ENCODE results near the gene ARL16. TPM values are rescaled to one million over a fixed set of nuclear protein-coding genes. Genes with fewer than 3 reads are reported as not detected.

ARL16 gene
- total RNA-seq, 1 experiment from 2014 or later: 22.4 TPM

DNA sequence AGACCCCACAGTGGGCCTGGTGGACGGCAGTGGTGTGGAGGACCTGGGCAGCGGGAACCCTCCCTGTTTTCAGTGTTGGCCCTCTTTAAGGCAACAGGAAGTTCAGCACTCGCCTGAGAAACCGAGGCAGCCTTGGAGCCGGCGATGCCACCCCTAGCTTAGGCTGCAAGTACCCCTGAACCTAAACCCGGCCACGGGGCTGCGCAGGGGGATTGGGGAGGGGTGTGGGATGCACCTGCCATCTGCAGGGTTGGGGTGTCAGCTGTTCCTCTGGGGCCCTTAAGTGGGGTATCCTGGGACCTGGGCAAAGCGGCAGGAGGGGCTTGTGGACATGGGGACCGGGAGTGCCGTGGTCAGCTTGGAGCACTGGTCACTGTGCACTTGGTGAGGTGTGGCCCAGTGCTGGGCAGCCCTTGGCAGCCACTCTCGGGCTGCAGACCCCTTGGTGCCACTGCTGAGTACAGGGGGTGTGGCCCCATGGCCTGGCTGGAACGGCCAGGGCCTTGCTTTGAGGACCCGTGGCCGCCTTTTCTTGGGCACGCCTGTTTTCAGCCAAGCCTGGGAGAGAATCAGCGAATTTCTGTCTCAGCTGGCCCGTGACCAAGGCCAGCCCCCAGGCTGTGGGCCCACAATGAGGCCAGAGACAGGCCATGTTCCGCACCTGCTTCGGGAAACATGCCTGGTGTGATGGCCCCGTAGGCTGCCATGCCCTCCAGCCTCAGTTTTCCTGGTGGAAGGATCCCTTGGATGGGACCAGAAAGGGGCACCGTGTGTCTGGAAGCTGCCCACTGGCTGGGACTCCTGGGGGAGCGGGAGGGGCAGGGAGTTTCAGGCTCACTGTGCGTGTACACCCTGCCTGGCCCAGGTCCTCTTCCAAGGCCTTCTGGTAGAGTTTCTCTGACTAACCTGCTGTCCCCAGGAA lies 24.4 kb upstream of the ARL16 start:
- Histone ChIP-seq H3K4me2 (ENCODE audit: low read depth, low read length, poor library complexity, severe bottlenecking) (no peak overlapping the region), H3K27ac (ENCODE audit: low read length) (no peak overlapping the region), H3K36me3 (ENCODE audit: insufficient read depth, low read length) (peaks cover 25% of the 10 kb centered on the region), H3K79me2 (ENCODE audit: low read length) (peaks cover 33% of the 10 kb centered on the region), H3K4me3 (ENCODE audit: low read length) (no peak overlapping the region), H3K9me2 (replicated peaks; ENCODE audit: insufficient read depth, low read length) (no peaks in the 10 kb centered on the region), H3K27me3 (ENCODE audit: low read length) (no peaks in the 10 kb centered on the region), H3K4me1 (ENCODE audit: low read length) (peaks cover 27% of the 10 kb centered on the region), H2AFZ (ENCODE audit: low read length) (no peak overlapping the region), H4K20me1 (ENCODE audit: insufficient read depth, low read depth, low read length) (peaks cover 11% of the 10 kb centered on the region; the same call in 1 of the 2 replicates), H3K9me3 (ENCODE audit: low read length) (no peaks in the 10 kb centered on the region), H3K9ac (ENCODE audit: low read length) (no peak overlapping the region)
- DNase-seq: no peak

DNA sequence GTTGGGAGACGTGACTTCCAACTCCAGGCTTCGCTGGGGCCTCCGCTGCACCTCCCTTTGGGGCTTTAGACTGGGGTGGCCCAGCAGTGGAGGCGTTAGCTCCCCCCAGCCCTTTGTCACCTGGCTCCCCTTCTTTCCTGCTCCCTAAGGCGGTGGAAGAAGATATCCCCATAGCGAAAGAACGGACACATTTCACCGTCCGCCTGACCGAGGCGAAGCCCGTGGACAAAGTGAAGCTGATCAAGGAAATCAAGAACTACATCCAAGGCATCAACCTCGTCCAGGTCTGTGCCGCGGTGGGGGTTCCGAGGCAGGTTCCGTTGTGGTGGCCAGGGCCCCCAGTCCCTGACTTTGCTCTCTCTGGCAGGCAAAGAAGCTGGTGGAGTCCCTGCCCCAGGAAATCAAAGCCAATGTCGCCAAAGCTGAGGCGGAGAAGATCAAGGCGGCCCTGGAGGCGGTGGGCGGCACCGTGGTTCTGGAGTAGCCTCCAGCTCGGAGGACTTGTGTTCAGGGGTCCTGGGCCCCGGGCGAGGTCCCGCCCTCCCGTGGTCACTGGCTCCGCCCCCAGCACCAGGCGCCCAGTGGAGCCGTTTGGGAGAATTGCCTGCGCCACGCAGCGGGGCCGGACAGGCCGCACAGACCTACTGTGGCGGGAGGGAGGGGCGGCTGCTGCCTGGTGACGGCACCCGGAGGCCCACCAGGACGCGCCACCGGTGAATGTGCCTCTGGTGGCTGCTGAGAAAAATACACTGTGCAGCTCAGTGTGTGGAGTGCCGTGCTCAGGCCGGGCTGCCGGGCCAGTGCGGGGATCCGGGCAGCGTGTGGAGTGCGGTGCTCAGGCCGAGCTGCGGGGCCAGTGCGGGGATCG lies 23.4 kb upstream of the ARL16 start:
- Histone ChIP-seq H3K4me2 (ENCODE audit: low read depth, low read length, poor library complexity, severe bottlenecking) (no peak overlapping the region), H3K27ac (ENCODE audit: low read length) (no peak overlapping the region), H3K9me2 (replicated peaks; ENCODE audit: insufficient read depth, low read length) (no peaks in the 10 kb centered on the region), H3K27me3 (ENCODE audit: low read length) (no peaks in the 10 kb centered on the region), H3K79me2 (ENCODE audit: low read length) (peaks cover 35% of the 10 kb centered on the region), H4K20me1 (ENCODE audit: insufficient read depth, low read depth, low read length) (peaks cover 18% of the 10 kb centered on the region), H3K9ac (ENCODE audit: low read length) (no peak overlapping the region), H3K4me1 (ENCODE audit: low read length) (peaks cover 24% of the 10 kb centered on the region), H3K36me3 (ENCODE audit: insufficient read depth, low read length) (peaks cover 25% of the 10 kb centered on the region), H3K4me3 (ENCODE audit: low read length) (no peak overlapping the region), H3K9me3 (ENCODE audit: low read length) (no peaks in the 10 kb centered on the region), H2AFZ (ENCODE audit: low read length) (no peak overlapping the region)
- DNase-seq: no peak

DNA sequence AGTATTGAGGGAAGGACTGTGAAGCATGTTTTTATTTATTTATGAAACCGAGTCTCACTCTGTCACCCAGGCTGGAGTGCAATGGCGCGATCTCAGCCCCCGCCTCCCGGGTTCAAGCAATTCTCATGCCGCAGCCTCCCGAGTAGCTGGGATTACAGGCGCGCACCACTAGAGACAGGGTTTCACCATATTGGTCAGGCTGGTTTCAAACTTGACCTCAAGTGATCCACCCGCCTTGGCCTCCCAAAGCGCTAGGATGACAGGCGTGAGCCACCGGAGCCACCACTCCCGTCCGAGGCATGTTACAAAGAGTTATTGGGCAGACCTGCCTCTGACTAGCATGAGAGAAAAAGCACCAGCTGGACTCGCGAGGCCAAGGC lies 22.6 kb upstream of the ARL16 start:
- no peak overlapping the region for H3K27ac ChIP-seq (ENCODE audit: low read length)
- H3K27me3 ChIP-seq (ENCODE audit: low read length): no peaks in the 10 kb centered on the region
- H3K9me2 ChIP-seq (replicated peaks; ENCODE audit: insufficient read depth, low read length): no peaks in the 10 kb centered on the region
- H3K36me3 ChIP-seq (ENCODE audit: insufficient read depth, low read length): peaks cover 25% of the 10 kb centered on the region
- DNase-seq: no peak
- H3K4me1 ChIP-seq (ENCODE audit: low read length): peaks cover 24% of the 10 kb centered on the region
- H4K20me1 ChIP-seq (ENCODE audit: insufficient read depth, low read depth, low read length): peaks cover 26% of the 10 kb centered on the region
- H3K9me3 ChIP-seq (ENCODE audit: low read length): no peaks in the 10 kb centered on the region
- no peak overlapping the region for H3K9ac ChIP-seq (ENCODE audit: low read length)
- H2AFZ ChIP-seq (ENCODE audit: low read length): no peak overlapping the region
- no peak overlapping the region for H3K4me3 ChIP-seq (ENCODE audit: low read length)
- peaks cover 43% of the 10 kb centered on the region for H3K79me2 ChIP-seq (ENCODE audit: low read length)
- H3K4me2 ChIP-seq (ENCODE audit: low read depth, low read length, poor library complexity, severe bottlenecking): no peak overlapping the region

DNA sequence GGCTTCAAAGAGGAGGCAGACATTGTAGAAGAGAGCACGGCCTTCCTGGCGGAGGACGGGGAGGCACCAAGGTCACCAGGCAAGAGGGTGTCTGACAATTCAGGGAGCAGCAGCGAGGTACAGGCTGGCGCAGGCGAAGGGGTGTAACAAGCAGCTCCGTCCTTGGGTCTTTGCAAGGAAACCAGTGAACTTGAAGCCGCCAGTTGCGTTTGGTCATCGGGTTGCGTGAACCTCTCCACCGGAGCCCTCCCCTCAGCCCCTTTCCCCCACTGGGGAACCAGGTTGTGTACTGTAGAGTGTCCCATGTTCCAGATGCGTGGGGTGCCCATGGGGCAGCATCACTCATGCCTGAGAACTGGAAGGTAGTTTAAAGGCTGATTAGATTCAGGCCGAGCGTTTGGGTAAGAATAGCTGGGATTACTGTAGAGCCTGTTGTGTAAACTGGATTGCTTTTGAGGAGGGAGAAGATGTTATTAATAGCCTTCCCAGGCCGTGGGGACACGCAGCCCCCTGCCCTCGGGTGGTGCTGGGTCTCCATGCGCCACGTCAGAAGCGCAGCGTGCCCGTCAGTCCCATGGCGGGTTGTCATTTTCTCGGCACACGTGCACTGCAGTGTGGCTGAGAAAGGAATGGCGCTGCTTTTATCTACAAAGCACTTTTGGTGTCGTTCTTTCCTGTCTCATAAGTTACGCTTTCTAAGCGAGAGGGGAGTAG lies 22.1 kb upstream of the ARL16 start:
- no peak for DNase-seq
- peaks cover 25% of the 10 kb centered on the region for H3K36me3 ChIP-seq (ENCODE audit: insufficient read depth, low read length)
- H3K27ac ChIP-seq (ENCODE audit: low read length): peak overlapping the region; percentile 87; the same call in 1 of the 2 replicates

DNA sequence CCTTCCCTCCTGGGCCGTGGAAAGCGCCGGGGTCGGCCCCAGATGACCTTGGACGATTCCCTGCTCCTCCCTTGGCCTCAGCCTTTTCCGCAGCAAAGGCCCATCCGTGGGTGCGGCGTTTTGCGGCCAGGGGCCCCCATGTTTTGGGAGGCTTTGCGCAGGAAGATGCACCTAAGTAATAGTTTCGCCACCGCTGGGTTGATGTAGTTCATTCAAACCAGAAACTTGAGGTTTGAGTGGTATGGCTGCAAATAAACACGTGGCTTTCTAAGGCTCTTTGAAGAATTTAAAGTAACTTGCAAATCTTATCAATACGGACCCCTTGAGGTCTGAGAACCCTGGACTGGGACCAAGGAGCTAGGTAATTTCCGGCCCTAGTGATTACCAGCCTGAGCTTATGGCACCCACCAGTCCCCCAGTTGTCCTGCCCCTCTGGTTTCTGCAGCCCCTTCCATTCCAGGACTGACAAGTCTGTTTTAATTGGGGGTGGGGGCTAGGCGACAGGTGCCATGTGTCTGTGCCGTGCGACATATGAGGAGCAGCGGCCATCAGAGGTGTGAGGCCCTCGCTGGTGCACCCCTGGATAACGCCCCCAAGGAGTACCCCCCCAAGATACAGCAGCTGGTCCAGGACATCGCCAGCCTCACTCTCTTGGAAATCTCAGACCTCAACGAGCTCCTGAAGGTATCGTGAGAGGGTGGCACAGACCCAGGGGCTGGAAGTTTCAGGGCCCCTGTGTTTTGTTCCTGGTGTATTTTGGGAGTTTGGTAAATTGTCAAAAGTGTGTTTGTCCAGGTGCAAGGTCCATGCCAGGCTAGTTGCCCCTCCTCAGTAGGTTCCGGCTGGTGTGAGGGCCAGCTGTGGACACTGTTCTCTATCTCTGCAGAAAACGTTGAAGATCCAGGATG lies 20.4 kb upstream of the ARL16 start:
- Histone ChIP-seq H3K9me2 (replicated peaks; ENCODE audit: insufficient read depth, low read length) (no peaks in the 10 kb centered on the region), H3K4me2 (ENCODE audit: low read depth, low read length, poor library complexity, severe bottlenecking) (peak overlapping the region; percentile 99), H3K27ac (ENCODE audit: low read length) (peak overlapping the region; percentile 87), H3K36me3 (ENCODE audit: insufficient read depth, low read length) (peaks cover 28% of the 10 kb centered on the region), H3K4me1 (ENCODE audit: low read length) (peaks cover 24% of the 10 kb centered on the region), H4K20me1 (ENCODE audit: insufficient read depth, low read depth, low read length) (peaks cover 31% of the 10 kb centered on the region), H3K9ac (ENCODE audit: low read length) (peak overlapping the region; percentile 99), H2AFZ (ENCODE audit: low read length) (no peak overlapping the region), H3K9me3 (ENCODE audit: low read length) (no peaks in the 10 kb centered on the region), H3K4me3 (ENCODE audit: low read length) (peak overlapping the region; percentile 81), H3K79me2 (ENCODE audit: low read length) (peaks cover 54% of the 10 kb centered on the region), H3K27me3 (ENCODE audit: low read length) (no peaks in the 10 kb centered on the region)
- DNase-seq: peak; percentile 72

More for the DNA sequence above, 22.1 kb upstream of the ARL16 start:
- H3K79me2 ChIP-seq (ENCODE audit: low read length): peaks cover 48% of the 10 kb centered on the region
- H4K20me1 ChIP-seq (ENCODE audit: insufficient read depth, low read depth, low read length): peaks cover 30% of the 10 kb centered on the region
- H3K9me2 ChIP-seq (replicated peaks; ENCODE audit: insufficient read depth, low read length): no peaks in the 10 kb centered on the region
- H3K4me3 ChIP-seq (ENCODE audit: low read length): no peak overlapping the region
- H3K9ac ChIP-seq (ENCODE audit: low read length): no peak overlapping the region
- no peaks in the 10 kb centered on the region for H3K9me3 ChIP-seq (ENCODE audit: low read length)
- no peak overlapping the region for H3K4me2 ChIP-seq (ENCODE audit: low read depth, low read length, poor library complexity, severe bottlenecking)
- no peak overlapping the region for H2AFZ ChIP-seq (ENCODE audit: low read length)
- no peaks in the 10 kb centered on the region for H3K27me3 ChIP-seq (ENCODE audit: low read length)
- peaks cover 24% of the 10 kb centered on the region for H3K4me1 ChIP-seq (ENCODE audit: low read length)

- H3K4me3 ChIP-seq (ENCODE audit: low read length): peak within 1 kb of the TSS; percentile 81
- no peak within 1 kb of the TSS for H2AFZ ChIP-seq (ENCODE audit: low read length)
- peak; percentile 98 for DNase-seq
- H3K36me3 ChIP-seq (ENCODE audit: insufficient read depth, low read length): peaks cover 31% of the 10 kb centered on the region
- H3K4me1 ChIP-seq (ENCODE audit: low read length): peaks cover 24% of the 10 kb centered on the region
- peak within 1 kb of the TSS; percentile 87 for H3K27ac ChIP-seq (ENCODE audit: low read length)
- H3K27me3 ChIP-seq (ENCODE audit: low read length): no peaks in the 10 kb centered on the region
- no peaks in the 10 kb centered on the region for H3K9me2 ChIP-seq (replicated peaks; ENCODE audit: insufficient read depth, low read length)
- no peaks in the 10 kb centered on the region for H3K9me3 ChIP-seq (ENCODE audit: low read length)
- peak within 1 kb of the TSS; percentile 99 for H3K9ac ChIP-seq (ENCODE audit: low read length)
- H3K4me2 ChIP-seq (ENCODE audit: low read depth, low read length, poor library complexity, severe bottlenecking): peak within 1 kb of the TSS; percentile 99
- peaks cover 58% of the 10 kb centered on the region for H3K79me2 ChIP-seq (ENCODE audit: low read length)
- peaks cover 31% of the 10 kb centered on the region for H4K20me1 ChIP-seq (ENCODE audit: insufficient read depth, low read depth, low read length)
Observed at GRCh38 chr17:81702934-81703746, 19.5 kb upstream of the ARL16 start, which contains the start of gene MRPL12. Gene MRPL12, plus strand, starts transcription at chr17:81703367. Its CDS starts 135 bp downstream, at chr17:81703502.

Measured in Karpas-422 (cell line).